OCI-M2 (cell line): ENCODE data around the gene SLC25A28.

ENCODE experiments used
- DNase-seq: peaks from one replicate; lab custom pipeline; 2025; ENCODE audit not compliant: unreplicated experiment; lab: John Stamatoyannopoulos, UW

The SLC25A28 gene

DNA sequence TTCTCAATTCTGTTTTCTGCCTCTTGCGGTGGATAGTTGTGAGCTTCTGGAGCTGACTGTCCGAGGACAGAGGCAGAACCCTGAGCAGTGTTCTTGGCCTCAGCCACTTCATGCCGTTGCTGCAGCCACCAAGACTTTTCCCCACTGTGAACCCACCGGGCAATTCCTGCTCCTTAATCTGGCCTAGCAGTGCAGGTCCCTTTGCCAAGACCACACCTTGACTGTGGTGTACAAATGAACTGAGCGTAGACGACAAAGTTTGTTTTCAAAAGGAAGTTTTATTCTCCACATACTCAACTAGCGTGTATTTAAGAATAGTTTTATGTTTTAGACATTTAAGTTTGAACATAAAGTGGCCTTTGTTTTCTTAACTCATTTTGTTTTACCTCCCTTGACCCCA, 29.4 kb downstream of the SLC25A28 start:
- no peak for DNase-seq

DNA sequence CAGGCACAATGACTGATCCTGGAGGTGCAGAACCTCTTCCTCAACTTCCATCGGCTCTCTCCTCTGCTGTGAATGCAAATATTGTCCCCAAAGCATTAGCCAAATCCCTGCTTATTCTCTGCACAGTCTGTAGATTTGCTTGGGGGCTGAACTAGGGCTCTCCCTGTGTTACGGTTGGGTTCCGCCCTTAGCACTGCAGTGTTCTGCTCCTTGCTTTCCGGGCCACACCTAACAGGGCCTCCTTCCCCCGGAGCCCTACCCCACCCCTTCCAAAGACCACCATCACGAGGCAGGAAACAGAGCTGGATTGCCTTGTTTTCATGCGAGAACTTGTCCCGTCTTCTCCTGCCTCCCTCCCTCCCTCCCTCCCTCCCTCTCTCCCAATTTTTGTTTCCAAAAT, 36.6 kb downstream of the SLC25A28 start:
- DNase-seq = no peak

DNA sequence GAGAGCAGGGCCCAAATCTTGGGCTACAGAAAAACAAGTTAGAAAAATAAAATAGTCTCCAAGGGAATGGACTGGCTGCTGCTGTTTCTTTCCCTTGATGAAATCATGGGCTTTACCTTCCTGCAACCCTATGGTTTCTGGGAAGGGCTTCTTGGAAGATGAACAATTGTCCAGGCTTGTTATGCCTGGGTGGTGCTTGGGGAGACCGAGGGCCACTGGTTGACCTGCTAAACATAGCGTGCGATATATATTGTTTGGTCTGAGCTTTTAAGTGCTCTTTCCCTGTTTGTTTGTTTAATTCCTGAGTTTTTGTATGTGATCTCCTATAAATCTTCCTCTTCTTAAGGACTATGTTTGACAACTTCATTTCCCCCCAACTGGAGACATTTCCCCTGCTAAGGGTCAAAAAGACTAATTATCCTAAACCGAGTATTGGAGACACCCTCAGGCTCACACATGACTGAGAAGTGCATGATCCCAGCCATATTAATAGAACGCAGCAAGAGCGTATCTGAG, 37.9 kb downstream of the SLC25A28 start:
- no peak for DNase-seq

GRCh38 chr10:99579971-99580370, 40.3 kb downstream of the SLC25A28 start:
- no peak for DNase-seq

- no peak for DNase-seq
These were observed 46.4 kb downstream of the SLC25A28 start for GRCh38 chr10:99573790-99574189.

DNA sequence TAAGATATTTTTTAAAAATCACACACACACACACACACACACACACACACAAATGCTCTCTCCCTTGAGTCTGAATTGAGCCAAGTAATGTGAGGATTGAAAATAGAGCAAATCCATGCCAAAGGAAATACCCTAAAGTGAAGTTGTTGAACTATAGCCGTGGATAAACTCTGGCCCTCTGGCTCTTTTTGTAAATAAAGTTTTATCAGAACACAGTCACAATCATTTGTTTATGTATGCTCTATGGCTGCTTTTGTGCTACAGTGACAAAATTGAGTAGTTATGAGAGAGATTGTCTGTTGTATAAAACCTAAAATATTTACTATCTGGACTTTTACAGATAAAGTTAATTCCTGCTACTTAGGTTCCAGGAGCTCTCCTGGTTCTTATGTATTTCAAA, 48.4 kb downstream of the SLC25A28 start:
- DNase-seq = no peak

DNA sequence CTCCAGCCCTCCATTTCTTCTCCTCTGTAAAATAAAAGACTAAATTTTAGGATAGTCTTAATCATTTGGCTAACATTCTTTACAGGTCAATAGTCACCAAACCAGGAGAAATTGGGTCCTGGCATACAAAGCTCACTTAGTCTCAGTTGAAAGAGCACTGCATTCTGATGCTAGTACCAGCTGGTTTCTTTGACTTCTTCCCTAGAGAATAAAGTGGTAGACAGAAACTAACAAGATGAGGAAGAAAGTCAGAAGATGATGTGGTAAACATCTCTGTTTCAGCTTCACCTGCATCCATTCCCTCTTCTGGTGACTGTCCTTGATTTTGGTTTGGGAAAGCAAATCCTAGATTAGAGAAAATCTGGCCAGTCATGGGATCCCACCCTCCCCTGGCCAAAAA, 50.3 kb downstream of the SLC25A28 start:
- no peak for DNase-seq

DNA sequence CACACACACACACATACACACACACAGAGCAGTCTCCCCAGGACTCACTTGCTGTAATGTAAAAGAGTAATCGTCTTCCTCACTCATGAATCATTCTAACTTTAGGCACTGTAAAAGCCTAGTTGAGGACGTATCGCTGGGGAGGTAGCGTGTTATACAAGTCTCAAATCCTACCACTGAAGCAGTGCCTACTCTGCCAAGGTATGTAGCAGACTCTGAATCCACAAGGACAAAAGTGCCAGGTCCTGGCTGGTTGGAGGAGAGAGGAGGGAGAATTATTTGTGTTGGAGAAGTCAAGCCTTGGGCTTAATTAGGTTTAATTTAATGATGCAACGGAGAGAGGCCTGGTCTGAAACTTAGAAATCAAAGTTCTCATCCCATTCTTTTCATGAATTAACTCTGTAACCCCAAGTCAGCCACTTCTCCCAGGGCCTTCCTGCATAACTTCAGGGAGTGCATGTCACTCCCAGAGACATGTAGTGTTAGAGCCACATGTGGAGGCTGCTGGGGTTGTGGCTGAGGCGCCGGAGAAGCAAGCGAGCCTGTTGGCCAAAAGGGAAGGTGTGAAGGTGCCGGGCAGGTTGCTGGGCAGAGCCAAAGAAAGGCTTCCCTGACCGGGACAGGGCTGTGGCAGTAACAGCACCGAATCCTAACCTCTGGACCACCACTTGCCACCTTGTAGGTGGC, 50.8 kb downstream of the SLC25A28 start:
- no peak for DNase-seq

GRCh38 chr10:99565166-99565565, 55.1 kb downstream of the SLC25A28 start:
- DNase-seq = no peak

GRCh38 chr10:99564361-99564760, 55.9 kb downstream of the SLC25A28 start:
- DNase-seq = no peak

GRCh38 chr10:99562631-99563030, 57.6 kb downstream of the SLC25A28 start:
- no peak for DNase-seq
